ENCODE data around the gene ZMIZ1. TPM values are rescaled to one million over a fixed set of nuclear protein-coding genes. Genes with fewer than 3 reads are reported as not detected.

The ZMIZ1 gene
- polyA plus RNA-seq, 2 donors, result 29.2 to 29.7 TPM

- H3K9me3 ChIP-seq (ENCODE audit: control insufficient read depth in 2 of 2, insufficient read depth in 1 of 2, low read depth in 1 of 2, low read length in 1 of 2), result no peaks in the 10 kb centered on the region
- no peaks in the 10 kb centered on the region for H3K27me3 ChIP-seq (ENCODE audit: control insufficient read depth in 1 of 2, insufficient read depth in 2 of 2, low read length in 2 of 2)
- H3K36me3 ChIP-seq (ENCODE audit: control insufficient read depth in 2 of 2, insufficient read depth in 2 of 2, low read length in 1 of 2), result peaks cover 10 to 35% of the 10 kb centered on the region in 2 donors
- no peak overlapping the region for H3K4me3 ChIP-seq (ENCODE audit: low read depth in 1 of 2, low read length in 2 of 2)
- WGBS, 2 donors, result 82 to 86% methylated on average over 7 of the region's 7 CpGs
- peaks cover 21 to 34% of the 10 kb centered on the region in 2 donors for H3K4me1 ChIP-seq (ENCODE audit: control insufficient read depth in 2 of 2, insufficient read depth in 2 of 2, low read length in 1 of 2)
- H3K27ac ChIP-seq (ENCODE audit: low read depth in 2 of 2, low read length in 1 of 2), result peak overlapping the region in 1 of 2 donors; percentile 30
Measured at GRCh38 chr10:79284158-79284871, 215.5 kb downstream of the ZMIZ1 start.

GRCh38 chr10:79285315-79286197 lies 216.8 kb downstream of the ZMIZ1 start:
- 58 to 67% methylated on average over 13 of the region's 13 CpGs for WGBS, 2 donors
- H3K4me3 ChIP-seq (ENCODE audit: low read depth in 1 of 2, low read length in 2 of 2), result no peak overlapping the region
- peaks cover 13 to 42% of the 10 kb centered on the region in 2 donors for H3K36me3 ChIP-seq (ENCODE audit: control insufficient read depth in 2 of 2, insufficient read depth in 2 of 2, low read length in 1 of 2)
- H3K27me3 ChIP-seq (ENCODE audit: control insufficient read depth in 1 of 2, insufficient read depth in 2 of 2, low read length in 2 of 2), result no peaks in the 10 kb centered on the region
- peaks cover 21 to 41% of the 10 kb centered on the region in 2 donors for H3K4me1 ChIP-seq (ENCODE audit: control insufficient read depth in 2 of 2, insufficient read depth in 2 of 2, low read length in 1 of 2)
- H3K9me3 ChIP-seq (ENCODE audit: control insufficient read depth in 2 of 2, insufficient read depth in 1 of 2, low read depth in 1 of 2, low read length in 1 of 2), result no peaks in the 10 kb centered on the region
- peak overlapping the region; percentile 75 to 87 for H3K27ac ChIP-seq (ENCODE audit: low read depth in 2 of 2, low read length in 1 of 2)

GRCh38 chr10:79286318-79286951 lies 217.7 kb downstream of the ZMIZ1 start:
- H3K27ac ChIP-seq (ENCODE audit: low read depth in 2 of 2, low read length in 1 of 2), result peak overlapping the region; percentile 75 to 87
- WGBS, 2 donors, result 23 to 35% methylated on average over 23 of the region's 23 CpGs
- H3K9me3 ChIP-seq (ENCODE audit: control insufficient read depth in 2 of 2, insufficient read depth in 1 of 2, low read depth in 1 of 2, low read length in 1 of 2), result no peaks in the 10 kb centered on the region
- peaks cover 18 to 41% of the 10 kb centered on the region in 2 donors for H3K4me1 ChIP-seq (ENCODE audit: control insufficient read depth in 2 of 2, insufficient read depth in 2 of 2, low read length in 1 of 2)
- no peak overlapping the region for H3K4me3 ChIP-seq (ENCODE audit: low read depth in 1 of 2, low read length in 2 of 2)
- no peaks in the 10 kb centered on the region for H3K27me3 ChIP-seq (ENCODE audit: control insufficient read depth in 1 of 2, insufficient read depth in 2 of 2, low read length in 2 of 2)
- H3K36me3 ChIP-seq (ENCODE audit: control insufficient read depth in 2 of 2, insufficient read depth in 2 of 2, low read length in 1 of 2), result peaks cover 17 to 47% of the 10 kb centered on the region in 2 donors

GRCh38 chr10:79287973-79288723 lies 219.4 kb downstream of the ZMIZ1 start:
- Histone ChIP-seq H3K27ac (ENCODE audit: low read depth in 2 of 2, low read length in 1 of 2) (peak overlapping the region; percentile 46 to 83), H3K27me3 (ENCODE audit: control insufficient read depth in 1 of 2, insufficient read depth in 2 of 2, low read length in 2 of 2) (no peaks in the 10 kb centered on the region), H3K4me3 (ENCODE audit: low read depth in 1 of 2, low read length in 2 of 2) (no peak overlapping the region), H3K36me3 (ENCODE audit: control insufficient read depth in 2 of 2, insufficient read depth in 2 of 2, low read length in 1 of 2) (peaks cover 14 to 53% of the 10 kb centered on the region in 2 donors), H3K9me3 (ENCODE audit: control insufficient read depth in 2 of 2, insufficient read depth in 1 of 2, low read depth in 1 of 2, low read length in 1 of 2) (no peaks in the 10 kb centered on the region), H3K4me1 (ENCODE audit: control insufficient read depth in 2 of 2, insufficient read depth in 2 of 2, low read length in 1 of 2) (peaks cover 18 to 55% of the 10 kb centered on the region in 2 donors)
- WGBS, 2 donors, result 82 to 89% methylated on average over 15 of the region's 15 CpGs

DNA sequence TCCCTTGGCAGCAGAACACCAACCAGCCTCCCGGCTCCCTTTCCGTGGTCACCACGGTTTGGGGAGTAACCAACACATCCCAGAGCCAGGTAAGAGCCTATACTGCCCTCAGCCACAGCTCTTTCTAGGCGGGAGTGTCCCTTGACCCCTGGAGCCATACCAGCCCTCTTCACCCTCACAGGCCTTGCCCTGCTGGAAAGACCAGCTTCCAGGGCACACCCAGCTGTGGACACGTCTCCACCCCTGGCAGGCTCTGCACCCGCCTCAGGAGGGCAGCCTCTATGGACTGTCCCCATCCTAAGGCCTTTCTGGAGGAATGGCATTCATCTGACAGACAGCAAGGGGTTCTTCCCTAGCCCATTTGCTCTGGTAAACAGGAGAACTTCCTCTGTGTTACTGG lies 221.0 kb downstream of the ZMIZ1 start:
- peaks cover 14 to 62% of the 10 kb centered on the region in 2 donors for H3K36me3 ChIP-seq (ENCODE audit: control insufficient read depth in 2 of 2, insufficient read depth in 2 of 2, low read length in 1 of 2)
- H3K9me3 ChIP-seq (ENCODE audit: control insufficient read depth in 2 of 2, insufficient read depth in 1 of 2, low read depth in 1 of 2, low read length in 1 of 2), result no peaks in the 10 kb centered on the region
- H3K4me3 ChIP-seq (ENCODE audit: low read depth in 1 of 2, low read length in 2 of 2), result no peak overlapping the region
- 60 to 75% methylated on average over 6 of the region's 6 CpGs for WGBS, 2 donors
- no peaks in the 10 kb centered on the region for H3K27me3 ChIP-seq (ENCODE audit: control insufficient read depth in 1 of 2, insufficient read depth in 2 of 2, low read length in 2 of 2)
- peaks cover 18 to 61% of the 10 kb centered on the region in 2 donors for H3K4me1 ChIP-seq (ENCODE audit: control insufficient read depth in 2 of 2, insufficient read depth in 2 of 2, low read length in 1 of 2)
- peak overlapping the region; percentile 74 to 83 for H3K27ac ChIP-seq (ENCODE audit: low read depth in 2 of 2, low read length in 1 of 2)

DNA sequence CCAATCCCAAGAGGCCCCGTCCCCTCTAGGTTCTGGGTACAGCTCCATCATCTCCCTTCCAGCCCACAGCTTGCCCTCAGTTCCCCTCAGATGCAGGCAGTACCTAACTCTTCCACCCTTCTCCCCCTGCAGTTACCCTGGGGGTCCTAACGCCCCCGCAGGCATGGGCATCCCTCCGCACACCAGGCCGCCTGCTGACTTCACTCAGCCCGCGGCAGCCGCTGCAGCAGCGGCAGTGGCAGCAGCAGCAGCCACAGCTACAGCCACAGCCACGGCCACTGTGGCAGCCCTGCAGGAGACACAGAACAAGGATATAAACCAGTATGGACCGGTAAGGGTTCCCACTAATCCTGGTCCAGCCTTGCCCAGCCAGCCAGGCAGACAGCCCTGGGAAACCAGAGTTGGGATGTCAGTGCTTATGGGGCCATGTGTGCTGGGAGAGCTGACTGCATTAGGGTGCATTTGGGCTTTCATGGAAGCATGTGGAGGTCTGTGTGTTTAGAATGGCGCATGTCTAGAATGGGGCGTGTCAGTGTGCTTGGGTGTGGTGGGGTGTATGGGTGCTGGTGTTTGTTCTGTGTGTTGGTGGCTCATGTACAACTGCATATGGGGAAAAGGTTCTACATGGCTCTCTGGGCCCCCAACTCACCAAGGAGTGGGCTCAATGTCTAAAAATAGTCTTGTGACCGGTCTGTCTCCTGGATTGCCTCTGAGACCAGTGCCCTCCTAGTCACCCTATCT lies 223.4 kb downstream of the ZMIZ1 start:
- peaks cover 4 to 41% of the 10 kb centered on the region in 2 donors for H3K4me1 ChIP-seq (ENCODE audit: control insufficient read depth in 2 of 2, insufficient read depth in 2 of 2, low read length in 1 of 2)
- H3K27ac ChIP-seq (ENCODE audit: low read depth in 2 of 2, low read length in 1 of 2), result peak overlapping the region; percentile 82 to 94
- H3K27me3 ChIP-seq (ENCODE audit: control insufficient read depth in 1 of 2, insufficient read depth in 2 of 2, low read length in 2 of 2), result no peaks in the 10 kb centered on the region
- no peaks in the 10 kb centered on the region for H3K9me3 ChIP-seq (ENCODE audit: control insufficient read depth in 2 of 2, insufficient read depth in 1 of 2, low read depth in 1 of 2, low read length in 1 of 2)
- WGBS, 2 donors, result 85 to 86% methylated on average over 14 of the region's 14 CpGs
- peaks cover 12 to 65% of the 10 kb centered on the region in 2 donors for H3K36me3 ChIP-seq (ENCODE audit: control insufficient read depth in 2 of 2, insufficient read depth in 2 of 2, low read length in 1 of 2)
- no peak overlapping the region for H3K4me3 ChIP-seq (ENCODE audit: low read depth in 1 of 2, low read length in 2 of 2)

DNA sequence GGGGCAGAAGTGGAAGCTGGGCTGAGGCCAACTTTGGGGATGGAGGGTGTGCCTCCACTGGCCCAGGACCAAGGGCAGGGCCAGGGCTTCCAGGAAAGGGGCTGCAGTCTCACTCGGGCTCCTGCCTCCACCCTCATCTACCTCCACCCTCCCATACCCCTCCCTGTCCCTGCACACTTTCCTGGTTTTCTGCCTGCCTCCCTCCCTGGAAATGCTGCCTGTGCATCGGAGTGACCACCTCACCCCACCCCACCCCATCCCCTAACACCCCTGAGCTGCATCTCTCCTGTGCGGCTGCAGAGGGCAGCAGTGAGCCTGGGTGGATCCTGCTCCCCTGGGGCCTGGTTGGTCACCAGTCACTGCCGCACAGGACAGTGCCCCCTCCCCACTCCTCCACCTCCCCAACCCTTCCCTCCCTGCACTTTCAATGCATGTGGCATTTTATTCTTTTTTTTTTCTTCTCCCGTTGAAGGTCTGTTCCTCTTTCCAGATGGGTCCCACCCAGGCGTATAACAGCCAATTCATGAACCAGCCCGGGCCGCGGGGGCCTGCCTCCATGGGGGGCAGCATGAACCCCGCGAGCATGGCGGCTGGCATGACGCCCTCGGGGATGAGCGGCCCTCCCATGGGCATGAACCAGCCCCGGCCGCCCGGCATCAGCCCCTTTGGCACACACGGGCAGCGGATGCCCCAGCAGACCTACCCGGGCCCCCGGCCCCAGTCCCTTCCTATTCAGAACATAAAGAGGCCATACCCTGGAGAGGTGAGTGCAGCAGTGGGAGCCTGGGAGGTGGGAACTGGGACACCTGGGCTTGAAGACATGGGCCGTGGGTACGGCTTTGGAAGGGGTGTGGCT lies 224.4 kb downstream of the ZMIZ1 start:
- Histone ChIP-seq H3K4me3 (ENCODE audit: low read depth in 1 of 2, low read length in 2 of 2) (no peak overlapping the region), H3K27me3 (ENCODE audit: control insufficient read depth in 1 of 2, insufficient read depth in 2 of 2, low read length in 2 of 2) (no peaks in the 10 kb centered on the region), H3K9me3 (ENCODE audit: control insufficient read depth in 2 of 2, insufficient read depth in 1 of 2, low read depth in 1 of 2, low read length in 1 of 2) (no peaks in the 10 kb centered on the region), H3K4me1 (ENCODE audit: control insufficient read depth in 2 of 2, insufficient read depth in 2 of 2, low read length in 1 of 2) (peaks cover 4 to 38% of the 10 kb centered on the region in 2 donors), H3K36me3 (ENCODE audit: control insufficient read depth in 2 of 2, insufficient read depth in 2 of 2, low read length in 1 of 2) (peaks cover 18 to 63% of the 10 kb centered on the region in 2 donors), H3K27ac (ENCODE audit: low read depth in 2 of 2, low read length in 1 of 2) (peak overlapping the region; percentile 82 to 94)
- WGBS, 2 donors, result 78 to 82% methylated on average over 23 to 24 of the region's 24 CpGs

Data from esophagus (tissue), 2 donors.